AG20443 (cell line): Measurements from ENCODE around the gene CILP.

Experiments used
- DNase-seq: peaks from one replicate; pipeline ENCODE4 v3.0.0; 2012; ENCODE audit warnings: low spot score, mixed read lengths

Gene CILP

GRCh38 chr15:65221697-65222096, 10.4 kb upstream of the CILP start:
- no peak for DNase-seq

GRCh38 chr15:65219137-65219536, 7.9 kb upstream of the CILP start:
- DNase-seq = no peak

- DNase-seq = no peak
These were observed 6.5 kb upstream of the CILP start for GRCh38 chr15:65217526-65218482.

DNA sequence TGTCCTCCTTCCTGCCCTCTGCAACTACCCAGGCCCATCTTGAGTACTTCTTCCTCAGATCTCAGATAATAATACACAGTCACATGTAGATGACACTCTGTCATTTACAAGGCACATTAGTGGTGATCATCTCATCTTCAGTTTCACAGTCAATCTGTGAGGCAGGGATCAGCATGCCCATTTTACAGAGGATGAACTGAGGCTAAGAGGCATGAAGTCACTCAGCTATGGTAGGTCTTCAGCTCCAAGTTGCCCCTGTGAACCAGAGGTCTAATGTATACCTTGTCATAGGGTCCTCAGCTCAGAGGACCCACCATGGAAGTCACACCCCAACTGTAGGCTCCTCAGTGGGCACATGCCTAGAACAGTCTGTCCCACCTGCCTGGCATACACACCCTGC, 4.2 kb upstream of the CILP start:
- no peak for DNase-seq

GRCh38 chr15:65214010-65214409, 2.7 kb upstream of the CILP start:
- DNase-seq = no peak

- DNase-seq = no peak
These were observed 2.0 kb upstream of the CILP start for GRCh38 chr15:65213241-65213640.

GRCh38 chr15:65212097-65212496, 824 bp upstream of the CILP start:
- DNase-seq = no peak

GRCh38 chr15:65211482-65211982, 259 bp upstream of the CILP start:
- peak; percentile 65 for DNase-seq

- DNase-seq = no peak
These were observed 1.3 kb downstream of the CILP start for GRCh38 chr15:65209701-65210643.

GRCh38 chr15:65208647-65209046, 2.6 kb downstream of the CILP start:
- no peak for DNase-seq

- no peak for DNase-seq
These were observed 3.9 kb downstream of the CILP start for GRCh38 chr15:65207280-65207840.

DNA sequence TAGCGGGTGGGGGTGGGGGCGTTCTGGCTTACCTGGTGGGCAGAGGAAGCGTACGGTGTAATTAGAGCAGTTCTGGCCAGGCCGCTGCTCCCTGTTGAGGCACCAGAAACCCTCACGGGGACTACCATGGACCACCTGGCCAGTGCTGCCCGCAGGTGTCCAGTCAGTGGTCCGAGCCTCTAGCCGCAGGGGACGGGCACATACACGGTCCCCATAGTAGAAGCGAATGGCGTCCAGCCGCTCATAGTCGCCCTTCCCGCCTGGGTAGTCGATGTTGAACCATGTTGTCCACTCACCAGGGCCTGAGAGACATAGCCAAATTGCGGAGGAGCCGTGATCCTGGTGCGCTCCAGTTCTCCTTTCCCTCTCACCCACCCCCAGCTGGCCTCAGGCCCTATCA, 4.5 kb downstream of the CILP start:
- DNase-seq = no peak

- no peak for DNase-seq
These were observed 6.2 kb downstream of the CILP start for GRCh38 chr15:65204931-65205660.

- peak; percentile 11 for DNase-seq
These were observed 6.9 kb downstream of the CILP start for GRCh38 chr15:65204236-65204930.

DNA sequence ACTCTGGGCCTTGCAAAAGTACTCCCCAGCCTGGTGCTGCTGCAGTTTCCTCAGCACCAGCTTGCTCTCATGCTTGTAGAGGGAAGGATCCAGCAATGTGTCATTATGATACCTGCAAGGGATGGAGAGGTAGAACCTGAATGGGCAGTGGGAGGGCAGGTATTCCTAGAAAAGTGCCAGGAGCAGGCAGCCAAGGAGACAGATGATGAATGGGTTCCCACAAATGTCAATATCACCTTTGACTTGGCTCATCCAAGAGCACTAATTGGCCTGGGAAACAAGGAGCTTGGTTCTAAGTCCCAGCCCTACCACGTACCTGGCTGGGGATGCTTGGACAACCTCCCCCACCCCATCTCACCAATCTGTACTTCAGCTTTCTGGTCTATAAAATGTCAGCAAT, 9.4 kb downstream of the CILP start:
- no peak for DNase-seq

DNA sequence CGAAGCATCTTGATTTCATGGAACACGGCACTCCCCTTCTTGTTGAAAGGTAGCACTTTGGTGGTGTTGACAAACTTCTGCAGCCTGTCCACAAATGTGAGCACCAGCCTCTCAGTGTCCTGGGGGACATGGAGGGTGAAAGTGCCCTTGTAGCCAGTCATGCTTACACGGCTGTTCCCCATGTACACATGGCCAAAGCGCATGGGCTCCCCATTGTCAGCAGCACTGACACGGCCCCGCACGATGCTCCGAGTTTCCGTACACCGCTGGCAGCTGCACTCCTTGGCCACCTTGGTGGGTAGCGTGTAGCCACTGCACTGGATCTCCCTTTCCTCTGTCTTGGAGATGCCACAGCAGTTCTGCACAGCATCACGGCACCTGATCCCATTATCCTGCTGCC, 12.7 kb downstream of the CILP start:
- DNase-seq = no peak

- no peak for DNase-seq
These were observed 14.0 kb downstream of the CILP start for GRCh38 chr15:65197337-65197645.

GRCh38 chr15:65196637-65197336, 14.5 kb downstream of the CILP start:
- DNase-seq = peak; percentile 11

DNA sequence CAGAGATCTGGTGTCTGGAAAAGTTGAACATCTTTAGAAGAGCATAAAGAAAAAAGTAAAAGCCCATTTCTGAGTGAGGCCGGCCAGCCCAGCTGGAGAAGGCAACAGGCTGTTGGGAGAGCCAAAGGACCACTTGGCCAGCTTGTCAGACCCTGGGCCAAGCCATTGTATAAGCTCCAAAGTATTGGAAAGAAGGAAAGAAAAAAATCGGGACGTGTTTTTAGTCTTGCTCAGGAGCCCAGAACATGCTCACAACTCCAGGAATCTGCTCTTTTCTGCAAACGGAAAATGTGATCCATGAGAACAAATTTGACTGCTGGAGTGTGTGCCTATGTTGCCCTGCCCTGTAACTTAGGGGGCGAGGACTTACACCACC, 15.7 kb downstream of the CILP start:
- peak; percentile 11 for DNase-seq

GRCh38 chr15:65194826-65195547, 16.3 kb downstream of the CILP start:
- peak; percentile 23 for DNase-seq
